Keratinocyte (primary cell): ENCODE measurements around the gene CTDSPL. TPM values are rescaled to one million over a fixed set of nuclear protein-coding genes. Genes with fewer than 3 reads are reported as not detected.

Source experiments
- DNase-seq: peaks from one replicate; pipeline ENCODE4 v3.0.0-alpha.2; 2011; ENCODE audit warnings: low read depth, missing footprints, low spot score
- FAIRE-seq: peaks from 2 replicates; lab custom pipeline; 2011; peaks lifted over from hg19 to GRCh38; lab: Jason Lieb, UNC
- H2AFZ ChIP-seq: 2 replicates; pipeline ENCODE4 v1.6.0; 2012; ENCODE audit warnings: low read length, control low read depth, inconsistent platforms; ENCODE audit not compliant: control insufficient read depth
- H3K27ac ChIP-seq: 2 replicates; pipeline ENCODE4 v1.5.1; 2011; ENCODE audit warnings: low read length; ENCODE audit not compliant: control insufficient read depth, insufficient read depth
- H3K27me3 ChIP-seq: 3 replicates; pipeline ENCODE4 v1.6.0; 2011; ENCODE audit warnings: low read length; ENCODE audit not compliant: control insufficient read depth, insufficient read depth; ENCODE audit errors: extremely low read depth
- H3K36me3 ChIP-seq, 2 experiments: 2 replicates in 1 of 2; 3 replicates in 1 of 2; pipeline ENCODE4 v1.5.1; 2011; ENCODE audit warnings: low read length in 2 of 2, mild to moderate bottlenecking in 1 of 2; ENCODE audit not compliant: control insufficient read depth in 2 of 2, insufficient read depth in 2 of 2; ENCODE audit errors: extremely low read depth in 1 of 2
- H3K4me1 ChIP-seq: 3 replicates; pipeline ENCODE4 v1.5.1; 2011; ENCODE audit warnings: low read length; ENCODE audit not compliant: control insufficient read depth, insufficient read depth; ENCODE audit errors: extremely low read depth
- H3K4me2 ChIP-seq: 3 replicates; pipeline ENCODE4 v1.6.0; 2011; ENCODE audit warnings: low read depth, low read length; ENCODE audit not compliant: control insufficient read depth, insufficient read depth; ENCODE audit errors: extremely low read depth
- H3K4me3 ChIP-seq, 3 experiments: fragments of 200-600 bp in 1 of 3; sonication (generic) in 1 of 3; 2 replicates in 2 of 3; 3 replicates in 1 of 3; pipeline ENCODE4 v1.5.1; 2011 to 2016; ENCODE audit warnings: low read length in 3 of 3, mild to moderate bottlenecking in 3 of 3, control low read depth in 2 of 3, inconsistent platforms in 1 of 3, low read depth in 1 of 3, mixed read lengths in 1 of 3, mixed run types in 1 of 3, moderate library complexity in 1 of 3; ENCODE audit not compliant: control insufficient read depth in 2 of 3, insufficient read depth in 2 of 3; ENCODE audit errors: extremely low read depth in 1 of 3
- H3K79me2 ChIP-seq: 2 replicates; pipeline ENCODE4 v1.6.0; 2012; ENCODE audit warnings: low read length; ENCODE audit not compliant: control insufficient read depth, insufficient read depth
- H3K9ac ChIP-seq: 3 replicates; pipeline ENCODE4 v1.6.0; 2011; ENCODE audit warnings: low read length; ENCODE audit not compliant: control insufficient read depth, insufficient read depth; ENCODE audit errors: extremely low read depth
- H3K9me1 ChIP-seq: 3 replicates; pipeline ENCODE4 v1.6.0; 2011; ENCODE audit warnings: low read length; ENCODE audit not compliant: control insufficient read depth, insufficient read depth; ENCODE audit errors: extremely low read depth
- H3K9me3 ChIP-seq: 2 replicates; pipeline ENCODE4 v1.5.1; 2012; ENCODE audit warnings: low read depth, low read length; ENCODE audit not compliant: control insufficient read depth
- H4K20me1 ChIP-seq: 3 replicates; pipeline ENCODE4 v1.6.0; 2011; ENCODE audit warnings: low read length; ENCODE audit not compliant: control insufficient read depth, insufficient read depth; ENCODE audit errors: extremely low read depth
- CTCF ChIP-seq, 3 experiments: IDR thresholded peaks in 1 of 3; conservative IDR thresholded peaks in 1 of 3; optimal IDR thresholded peaks in 1 of 3; 2 replicates in 2 of 3; 3 replicates in 1 of 3; pipeline versions ENCODE3 to v1.5.1; 2011; ENCODE audit warnings: low read length in 3 of 3, mild to moderate bottlenecking in 3 of 3, moderate library complexity in 2 of 3, control low read depth in 1 of 3, inconsistent platforms in 1 of 3; ENCODE audit not compliant: insufficient read depth in 2 of 3; ENCODE audit errors: extremely low read depth in 1 of 3
- EZH2 ChIP-seq: IDR thresholded peaks from one replicate; pipeline ENCODE4 v1.6.1; 2012; ENCODE audit warnings: inconsistent platforms, mild to moderate bottlenecking, low read length, moderate library complexity
- dilution Hi-C: fragments of 300-500 bp; cut with MboI; formaldehyde crosslinking; loops from one replicate; pipeline ENCODE4 v1.7.0; 2020; ENCODE audit warnings: low sequenced_read_pairs; ENCODE audit not compliant: extremely low pct_ligation_motif_present
- polyA plus RNA-seq, 5 experiments: library from polyadenylated mRNA; depleted of rRNA in 3 of 5; stranded (reverse) in 3 of 5; stranded (forward) in 1 of 5; unstranded in 1 of 5; fragments of >200 nt; gene quantifications; 1 replicate in 1 of 5; 2 replicates in 3 of 5; 3 replicates in 1 of 5; pipeline versions ENCODE4 v1.2.1 to v1.2.3, GENCODE V29; 2011 to 2012; ENCODE audit warnings: missing spikeins in 2 of 5, low read depth in 1 of 5, low replicate concordance in 1 of 5

Gene CTDSPL
- polyA plus RNA-seq, 1 donor (not counting 4 experiments of a cell fraction or from before 2014, with no cell fraction given), result 83.2 TPM

GRCh38 chr3:38019658-38020341, 158.1 kb downstream of the CTDSPL start:
- H2AFZ ChIP-seq, result no peak overlapping the region
- peaks cover 4% of the 10 kb centered on the region for H3K9me3 ChIP-seq
- H4K20me1 ChIP-seq, result no peaks in the 10 kb centered on the region
- H3K36me3 ChIP-seq, result peaks cover 13 to 27% of the 10 kb centered on the region in 2 experiments
- peaks cover 2% of the 10 kb centered on the region for H3K79me2 ChIP-seq
- TF ChIP-seq EZH2 (no peak), CTCF (optimal IDR thresholded peaks at IDR 0.05 in 1 of 3, IDR thresholded peaks at IDR 0.05 in 1 of 3, conservative IDR thresholded peaks at IDR 0.05 in 1 of 3; ENCODE audit: extremely low read depth in 1 of 3, insufficient read depth in 2 of 3, low read length in 3 of 3) (no peak)
- peaks cover 4% of the 10 kb centered on the region for H3K4me1 ChIP-seq
- H3K9me1 ChIP-seq, result no peaks in the 10 kb centered on the region
- no peak overlapping the region for H3K4me2 ChIP-seq
- dilution Hi-C loops, result no loop called here
- no peak for FAIRE-seq
- no peak for DNase-seq
- H3K27ac ChIP-seq, result no peak overlapping the region
- no peak overlapping the region for H3K9ac ChIP-seq
- no peaks in the 10 kb centered on the region for H3K27me3 ChIP-seq
- H3K4me3 ChIP-seq, result no peak overlapping the region

- Histone ChIP-seq H3K4me1 (peaks cover 6% of the 10 kb centered on the region), H3K9ac (no peak overlapping the region), H3K9me1 (no peaks in the 10 kb centered on the region), H3K4me3 (no peak overlapping the region), H3K27me3 (no peaks in the 10 kb centered on the region), H2AFZ (no peak overlapping the region), H3K9me3 (peaks cover 4% of the 10 kb centered on the region), H3K36me3 (peaks cover 13 to 24% of the 10 kb centered on the region in 2 experiments), H3K79me2 (peaks cover 2% of the 10 kb centered on the region), H3K4me2 (no peak overlapping the region), H4K20me1 (peaks cover 1% of the 10 kb centered on the region), H3K27ac (no peak overlapping the region)
- FAIRE-seq (no peak), DNase-seq (no peak)
- TF ChIP-seq EZH2 (no peak), CTCF (optimal IDR thresholded peaks at IDR 0.05 in 1 of 3, IDR thresholded peaks at IDR 0.05 in 1 of 3, conservative IDR thresholded peaks at IDR 0.05 in 1 of 3; ENCODE audit: extremely low read depth in 1 of 3, insufficient read depth in 2 of 3, low read length in 3 of 3) (no peak)
- dilution Hi-C loops, result no loop called here
These were observed 158.7 kb downstream of the CTDSPL start for GRCh38 chr3:38020342-38020726.
